ENCODE measurements around the gene MAML3. TPM values are rescaled to one million over a fixed set of nuclear protein-coding genes. Genes with fewer than 3 reads are reported as not detected.

MAML3 gene
- total RNA-seq, 4 donors from 2014 or later: 16.1 to 40.0 (median 18.1) TPM

DNA sequence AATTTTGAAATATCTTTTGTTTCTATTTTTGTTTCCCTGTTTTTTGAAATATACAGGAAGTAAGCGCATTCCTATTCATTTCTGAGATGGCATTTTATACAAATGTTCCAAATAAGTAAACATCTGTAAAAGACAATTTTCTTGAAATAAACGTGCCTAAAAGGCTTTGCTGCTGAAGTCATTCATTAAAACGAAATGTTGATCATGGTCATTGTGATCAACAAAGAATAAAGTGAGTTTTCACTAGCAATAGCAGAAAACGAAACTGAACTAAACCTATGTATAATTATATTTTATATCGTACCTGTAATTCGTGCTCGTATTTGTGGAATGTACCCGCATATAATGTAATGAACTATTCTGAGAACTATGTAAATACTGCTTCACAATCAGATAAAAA, 267.2 kb downstream of the MAML3 start:
- H3K4me3 ChIP-seq: peak overlapping the region in 2 of 4 donors; percentile 2 to 10

DNA sequence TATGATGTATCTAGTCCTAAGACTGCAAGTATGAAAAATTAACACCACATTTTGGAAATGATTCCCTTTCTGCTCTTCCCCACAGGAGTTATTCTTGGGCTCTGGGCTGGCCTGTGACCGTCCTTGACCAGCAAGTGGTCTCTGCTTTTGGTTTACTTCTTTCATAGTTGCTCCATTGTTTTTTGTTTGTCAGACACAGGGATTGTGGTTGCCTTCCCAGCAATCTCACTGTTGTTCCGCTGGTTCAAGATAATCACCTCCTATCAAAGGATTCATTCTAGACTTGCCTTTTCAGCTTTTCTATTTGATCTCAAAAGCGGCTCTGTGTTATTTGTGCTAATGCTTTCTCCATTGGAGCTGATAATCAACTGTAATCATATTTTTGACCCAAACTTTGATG, 269.5 kb downstream of the MAML3 start:
- H3K27ac ChIP-seq: no peak overlapping the region
- intact Hi-C loops (cut with DNase I; ENCODE audit: low total_unique reads): loop anchor here (10.0 kb wide), 1 partner anchor 150 kb away; no protein-coding TSS in a partner anchor
- H3K4me1 ChIP-seq: peaks cover 0 to 23% (median 10%) of the 10 kb centered on the region in 4 donors
- no peak for TF ChIP-seq EP300 (IDR thresholded peaks at IDR 0.05; ENCODE audit: low read depth)
- TF ChIP-seq, protein P1, sequence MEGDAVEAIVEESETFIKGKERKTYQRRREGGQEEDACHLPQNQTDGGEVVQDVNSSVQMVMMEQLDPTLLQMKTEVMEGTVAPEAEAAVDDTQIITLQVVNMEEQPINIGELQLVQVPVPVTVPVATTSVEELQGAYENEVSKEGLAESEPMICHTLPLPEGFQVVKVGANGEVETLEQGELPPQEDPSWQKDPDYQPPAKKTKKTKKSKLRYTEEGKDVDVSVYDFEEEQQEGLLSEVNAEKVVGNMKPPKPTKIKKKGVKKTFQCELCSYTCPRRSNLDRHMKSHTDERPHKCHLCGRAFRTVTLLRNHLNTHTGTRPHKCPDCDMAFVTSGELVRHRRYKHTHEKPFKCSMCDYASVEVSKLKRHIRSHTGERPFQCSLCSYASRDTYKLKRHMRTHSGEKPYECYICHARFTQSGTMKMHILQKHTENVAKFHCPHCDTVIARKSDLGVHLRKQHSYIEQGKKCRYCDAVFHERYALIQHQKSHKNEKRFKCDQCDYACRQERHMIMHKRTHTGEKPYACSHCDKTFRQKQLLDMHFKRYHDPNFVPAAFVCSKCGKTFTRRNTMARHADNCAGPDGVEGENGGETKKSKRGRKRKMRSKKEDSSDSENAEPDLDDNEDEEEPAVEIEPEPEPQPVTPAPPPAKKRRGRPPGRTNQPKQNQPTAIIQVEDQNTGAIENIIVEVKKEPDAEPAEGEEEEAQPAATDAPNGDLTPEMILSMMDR (IDR thresholded peaks at IDR 0.05): no peak
- no peak for TF ChIP-seq POLR2A (IDR thresholded peaks at IDR 0.05)
- no peak for TF ChIP-seq POLR2AphosphoS5 (IDR thresholded peaks at IDR 0.05)
- no peak overlapping the region for H3K4me3 ChIP-seq
- no peak for DNase-seq
- in situ Hi-C loops (cut with MboI; ENCODE audit: low pct_ligation_motif_present in 1 of 4, low pct_unique_long_range_greater_than_20kb in 1 of 4, low sequenced_read_pairs in 3 of 4): no loop called here
- H3K36me3 ChIP-seq: no peaks in the 10 kb centered on the region
- WGBS, 2 donors (ENCODE audit: low coverage in 1 of 2): 91 to 93% methylated on average over 2 to 3 of the region's 3 CpGs
- H3K9me3 ChIP-seq: peaks cover 0 to 4% of the 10 kb centered on the region in 2 donors
- no peaks in the 10 kb centered on the region for H3K27me3 ChIP-seq

More for the DNA sequence above, 267.2 kb downstream of the MAML3 start:
- in situ Hi-C loops (cut with MboI; ENCODE audit: low pct_ligation_motif_present in 1 of 4, low pct_unique_long_range_greater_than_20kb in 1 of 4, low sequenced_read_pairs in 3 of 4) (no loop called here), intact Hi-C loops (cut with DNase I; ENCODE audit: low total_unique reads) (loop anchor here (10.0 kb wide), 1 partner anchor 152 kb away; no protein-coding TSS in a partner anchor)
- WGBS, 2 donors (ENCODE audit: low coverage in 1 of 2): 32 to 40% methylated on average over 8 of the region's 8 CpGs
- H3K36me3 ChIP-seq: no peaks in the 10 kb centered on the region
- peaks cover 0 to 4% of the 10 kb centered on the region in 2 donors for H3K9me3 ChIP-seq
- no peaks in the 10 kb centered on the region for H3K27me3 ChIP-seq
- DNase-seq: no peak
- H3K4me1 ChIP-seq: peaks cover 0 to 23% (median 10%) of the 10 kb centered on the region in 4 donors
- TF ChIP-seq, protein P1 (IDR thresholded peaks at IDR 0.05): no peak
- TF ChIP-seq POLR2AphosphoS5 (IDR thresholded peaks at IDR 0.05): no peak
- no peak for TF ChIP-seq POLR2A (IDR thresholded peaks at IDR 0.05)
- TF ChIP-seq EP300 (IDR thresholded peaks at IDR 0.05; ENCODE audit: low read depth): no peak
- H3K27ac ChIP-seq: peak overlapping the region in 3 of 4 donors; percentile 6 to 33 (median 18)

- Histone ChIP-seq H3K36me3 (no peaks in the 10 kb centered on the region), H3K9me3 (peaks cover 0 to 4% of the 10 kb centered on the region in 2 donors), H3K27me3 (no peaks in the 10 kb centered on the region), H3K4me1 (peaks cover 0 to 10% (median 2%) of the 10 kb centered on the region in 4 donors), H3K4me3 (no peak overlapping the region), H3K27ac (no peak overlapping the region)
- WGBS, 2 donors (ENCODE audit: low coverage in 1 of 2): 70 to 74% methylated on average over 5 of the region's 5 CpGs
- intact Hi-C loops (cut with DNase I; ENCODE audit: low total_unique reads): loop anchor here (10.0 kb wide), 1 partner anchor 146 kb away; no protein-coding TSS in a partner anchor
- TF ChIP-seq EP300 (IDR thresholded peaks at IDR 0.05; ENCODE audit: low read depth) (no peak), POLR2AphosphoS5 (IDR thresholded peaks at IDR 0.05) (no peak)
- DNase-seq: no peak
- in situ Hi-C loops (cut with MboI; ENCODE audit: low pct_ligation_motif_present in 1 of 4, low pct_unique_long_range_greater_than_20kb in 1 of 4, low sequenced_read_pairs in 3 of 4): no loop called here
Observed at GRCh38 chr4:139880841-139881240, 273.1 kb downstream of the MAML3 start.

GRCh38 chr4:139878050-139878449, 275.9 kb downstream of the MAML3 start:
- TF ChIP-seq POLR2A (IDR thresholded peaks at IDR 0.05): no peak
- TF ChIP-seq EP300 (IDR thresholded peaks at IDR 0.05; ENCODE audit: low read depth): no peak
- TF ChIP-seq, protein P1 (IDR thresholded peaks at IDR 0.05): no peak
- TF ChIP-seq POLR2AphosphoS5 (IDR thresholded peaks at IDR 0.05): no peak
- in situ Hi-C loops (cut with MboI; ENCODE audit: low pct_ligation_motif_present in 1 of 4, low pct_unique_long_range_greater_than_20kb in 1 of 4, low sequenced_read_pairs in 3 of 4): no loop called here
- intact Hi-C loops (cut with DNase I; ENCODE audit: low total_unique reads): no loop called here
- 96 to 98% methylated on average over 6 to 9 of the region's 9 CpGs for WGBS, 2 donors (ENCODE audit: low coverage in 1 of 2)
- H3K9me3 ChIP-seq: peaks cover 0 to 2% of the 10 kb centered on the region in 2 donors
- H3K4me3 ChIP-seq: no peak overlapping the region
- no peaks in the 10 kb centered on the region for H3K27me3 ChIP-seq
- no peak for DNase-seq
- no peaks in the 10 kb centered on the region for H3K36me3 ChIP-seq
- H3K27ac ChIP-seq: no peak overlapping the region
- H3K4me1 ChIP-seq: peaks cover 0 to 10% (median 2%) of the 10 kb centered on the region in 4 donors

Measured in transverse colon (tissue), 4 donors.